ENCODE measurements around the gene OR8H3.
"Not testable (repeated sequence)": the region's sequence is repeated elsewhere in the genome, so short reads cannot be mapped to it uniquely, and the experiment has no call there.

OR8H3 gene

GRCh38 chr11:56122073-56122472 is at the start of gene OR8H3:
OR8H3 (plus strand) TSS chr11:56122373; CDS start chr11:56122373, 0 bp downstream.
- no peak for DNase-seq (ENCODE audit: low spot score)

GRCh38 chr11:56089697-56090096 is 32.5 kb upstream of the OR8H3 start:
- no peak for DNase-seq (ENCODE audit: low spot score)

- DNase-seq (ENCODE audit: low spot score), result no peak
Observed at GRCh38 chr11:56093008-56093407, 29.2 kb upstream of the OR8H3 start, which contains the start of gene OR8I2. OR8I2 (plus strand) TSS chr11:56093308; CDS start chr11:56093308, 0 bp downstream.

GRCh38 chr11:56103210-56103737 is 18.9 kb upstream of the OR8H3 start, which contains the start of gene OR8H2:
OR8H2 (plus strand) TSS chr11:56103687; CDS start chr11:56105043, 1,356 bp downstream.
- DNase-seq (ENCODE audit: low spot score), result no peak

GRCh38 chr11:56140151-56140661 is 18.0 kb downstream of the OR8H3 start, which contains the start of gene OR8J3:
OR8J3 (minus strand) TSS chr11:56140201; CDS start chr11:56137718, 2,483 bp downstream.
- DNase-seq (ENCODE audit: low spot score), result no peak

- DNase-seq (ENCODE audit: low spot score), result not testable (repeated sequence)
Observed at GRCh38 chr11:56143681-56144080, 21.5 kb downstream of the OR8H3 start.

GRCh38 chr11:56151376-56151775 is 29.2 kb downstream of the OR8H3 start:
- no peak for DNase-seq (ENCODE audit: low spot score)

- DNase-seq (ENCODE audit: low spot score), result no peak
Observed at GRCh38 chr11:56152333-56152732, 30.2 kb downstream of the OR8H3 start.

- no peak for DNase-seq (ENCODE audit: low spot score)
Observed at GRCh38 chr11:56160217-56160616, 38.0 kb downstream of the OR8H3 start, which contains the start of gene OR8K5. OR8K5 (minus strand) TSS chr11:56160317; CDS start chr11:56160317, 0 bp downstream.

GRCh38 chr11:56163804-56164203 is 41.6 kb downstream of the OR8H3 start:
- no peak for DNase-seq (ENCODE audit: low spot score)

GRCh38 chr11:56172256-56172830 is 50.2 kb downstream of the OR8H3 start:
- DNase-seq (ENCODE audit: low spot score), result no peak
